NCI-H524 treated with DMSO at 0.1 percent for 48 hours (cell line): Measurements from ENCODE around the gene KSR2.

Experiments
- DNase-seq: peaks from one replicate; lab custom pipeline; 2025; lab: John Stamatoyannopoulos, UW

The KSR2 gene

GRCh38 chr12:117577122-117577657 lies 391.6 kb downstream of the KSR2 start:
- no peak for DNase-seq

- no peak for DNase-seq
Measured at GRCh38 chr12:117576053-117576452, 392.7 kb downstream of the KSR2 start.

GRCh38 chr12:117574655-117575054 lies 394.1 kb downstream of the KSR2 start:
- no peak for DNase-seq

GRCh38 chr12:117572755-117573154 lies 396.0 kb downstream of the KSR2 start:
- no peak for DNase-seq

- no peak for DNase-seq
Measured at GRCh38 chr12:117571321-117571720, 397.5 kb downstream of the KSR2 start.

- DNase-seq = no peak
Measured at GRCh38 chr12:117570608-117571007, 398.2 kb downstream of the KSR2 start.

- DNase-seq = no peak
Measured at GRCh38 chr12:117567644-117568216, 401.1 kb downstream of the KSR2 start.

GRCh38 chr12:117564881-117565280 lies 403.9 kb downstream of the KSR2 start:
- DNase-seq = no peak

GRCh38 chr12:117563706-117564105 lies 405.1 kb downstream of the KSR2 start:
- DNase-seq = no peak

GRCh38 chr12:117563007-117563406 lies 405.8 kb downstream of the KSR2 start:
- no peak for DNase-seq

- no peak for DNase-seq
Measured at GRCh38 chr12:117561990-117562389, 406.8 kb downstream of the KSR2 start.

- DNase-seq = no peak
Measured at GRCh38 chr12:117559978-117560377, 408.8 kb downstream of the KSR2 start.

- no peak for DNase-seq
Measured at GRCh38 chr12:117555889-117556288, 412.9 kb downstream of the KSR2 start.

GRCh38 chr12:117552971-117553370 lies 415.8 kb downstream of the KSR2 start:
- no peak for DNase-seq

GRCh38 chr12:117551665-117552064 lies 417.1 kb downstream of the KSR2 start:
- no peak for DNase-seq

GRCh38 chr12:117547209-117547608 lies 421.6 kb downstream of the KSR2 start:
- DNase-seq = no peak

GRCh38 chr12:117545216-117545615 lies 423.6 kb downstream of the KSR2 start:
- no peak for DNase-seq

- DNase-seq = no peak
Measured at GRCh38 chr12:117540011-117540410, 428.8 kb downstream of the KSR2 start.

GRCh38 chr12:117538926-117539325 lies 429.9 kb downstream of the KSR2 start:
- no peak for DNase-seq

- no peak for DNase-seq
Measured at GRCh38 chr12:117538032-117538690, 430.6 kb downstream of the KSR2 start.

GRCh38 chr12:117533687-117534086 lies 435.1 kb downstream of the KSR2 start:
- no peak for DNase-seq

- no peak for DNase-seq
Measured at GRCh38 chr12:117530796-117531195, 438.0 kb downstream of the KSR2 start.

GRCh38 chr12:117528538-117528937 lies 440.3 kb downstream of the KSR2 start:
- DNase-seq = no peak

GRCh38 chr12:117527479-117527855 lies 441.3 kb downstream of the KSR2 start:
- DNase-seq = no peak
